SK-N-SH (cell line): Measurements from ENCODE around the gene GARNL3. TPM values are rescaled to one million over a fixed set of nuclear protein-coding genes. Genes with fewer than 3 reads are reported as not detected.

Experiments
- CTCF ChIA-PET: fragments of 300-600, 350-600 bp; formaldehyde crosslinking; extraction: SDS; loops from one replicate; lab custom pipeline; 2021; lab: Yijun Ruan, JAX
- POLR2A ChIA-PET: fragments of 350-600 bp; sonication (Branson Sonifier 250); formaldehyde crosslinking; extraction: SDS; loops from one replicate; lab custom pipeline; 2020; ENCODE audit warnings: antibody characterized with exemption, inconsistent platforms; lab: Yijun Ruan, JAX
- DNase-seq: peaks from one replicate; pipeline ENCODE4 v3.0.0; 2012
- H2AFZ ChIP-seq: fragments of 200-600 bp; sonication (generic); 2 replicates; pipeline ENCODE4 v1.8.1; 2016; ENCODE audit warnings: antibody characterized with exemption, mild to moderate bottlenecking, low read depth
- H3F3A ChIP-seq: fragments of 200-600 bp; sonication (generic); replicated peaks from 2 replicates; pipeline ENCODE3; 2016; ENCODE audit warnings: antibody characterized with exemption, mild to moderate bottlenecking; ENCODE audit not compliant: insufficient read depth
- H3K27ac ChIP-seq, 2 experiments: fragments of 200-500 bp in 1 of 2; fragments of 200-600 bp in 1 of 2; sonication (Bioruptor generic) in 1 of 2; sonication (generic), shearing (Covaris generic) in 1 of 2; 2 replicates each; pipeline versions ENCODE4 v1.5.1 to v1.6.1; 2014 to 2016; ENCODE audit warnings: low read depth in 2 of 2, inconsistent platforms in 1 of 2, low read length in 1 of 2, mild to moderate bottlenecking in 1 of 2, mixed read lengths in 1 of 2
- H3K27me3 ChIP-seq: fragments of 200-600 bp; sonication (generic), shearing (Covaris generic); 2 replicates; pipeline ENCODE4 v1.6.1; 2016; ENCODE audit warnings: mixed run types; ENCODE audit not compliant: insufficient read depth
- H3K36me3 ChIP-seq, 2 experiments: fragments of 200-500 bp in 1 of 2; fragments of 200-600 bp in 1 of 2; sonication (Bioruptor generic) in 1 of 2; sonication (generic) in 1 of 2; replicated peaks in 1 of 2; 2 replicates each; pipeline versions ENCODE3 to v1.5.1; 2014 to 2016; ENCODE audit warnings: low read length in 1 of 2, mild to moderate bottlenecking in 1 of 2; ENCODE audit not compliant: insufficient read depth in 2 of 2, control insufficient read depth in 1 of 2
- H3K4me1 ChIP-seq, 2 experiments: fragments of 200-500 bp in 1 of 2; fragments of 200-600 bp in 1 of 2; sonication (Bioruptor generic) in 1 of 2; sonication (generic), shearing (Covaris generic) in 1 of 2; 2 replicates each; pipeline versions ENCODE4 v1.5.1 to v1.6.1; 2014 to 2016; ENCODE audit warnings: low read depth in 1 of 2, low read length in 1 of 2, mixed run types in 1 of 2; ENCODE audit not compliant: insufficient read depth in 2 of 2, control insufficient read depth in 1 of 2
- H3K4me2 ChIP-seq: fragments of 200-600 bp; sonication (generic), shearing (Covaris generic); 2 replicates; pipeline ENCODE4 v1.6.1; 2017; ENCODE audit warnings: mixed run types
- H3K4me3 ChIP-seq, 2 experiments: fragments of 200-500 bp in 1 of 2; fragments of 200-600 bp in 1 of 2; sonication (Bioruptor generic) in 1 of 2; sonication (generic), shearing (Covaris generic) in 1 of 2; 2 replicates each; pipeline versions ENCODE4 v1.5.1 to v1.8.1; 2014 to 2016; ENCODE audit warnings: low read depth in 2 of 2, inconsistent platforms in 1 of 2, low read length in 1 of 2, mild to moderate bottlenecking in 1 of 2, mixed read lengths in 1 of 2, moderate library complexity in 1 of 2
- H3K79me2 ChIP-seq: fragments of 200-600 bp; sonication (generic); 2 replicates; pipeline ENCODE4 v1.8.1; 2017; ENCODE audit warnings: mild to moderate bottlenecking; ENCODE audit not compliant: insufficient read depth
- H3K9ac ChIP-seq: fragments of 200-600 bp; sonication (generic); 2 replicates; pipeline ENCODE4 v1.6.1; 2017; ENCODE audit warnings: mixed run types
- H3K9me2 ChIP-seq: fragments of 200-600 bp; sonication (generic); 2 replicates; pipeline ENCODE4 v1.6.1; 2017; ENCODE audit warnings: mixed run types
- H3K9me3 ChIP-seq: fragments of 200-600 bp; sonication (generic); 2 replicates; pipeline ENCODE4 v1.6.1; 2017; ENCODE audit warnings: mixed run types, mild to moderate bottlenecking, moderate library complexity
- H4K20me1 ChIP-seq: fragments of 200-600 bp; sonication (generic); 2 replicates; pipeline ENCODE4 v1.6.1; 2017; ENCODE audit warnings: mild to moderate bottlenecking, mixed run types; ENCODE audit not compliant: insufficient read depth
- CHD2 ChIP-seq: fragments of 150-350 bp; IDR thresholded peaks from 2 replicates; pipeline ENCODE4 v1.6.1; 2018; ENCODE audit warnings: low read length; ENCODE audit not compliant: partially characterized antibody
- EZH2phosphoT487 ChIP-seq: fragments of 200-600 bp; sonication (generic); IDR thresholded peaks from 2 replicates; pipeline ENCODE4 v1.6.1; 2017; ENCODE audit warnings: low read depth, mixed run types, mild to moderate bottlenecking, antibody characterized with exemption, moderate library complexity, borderline replicate concordance
- FOXM1 ChIP-seq: IDR thresholded peaks from 2 replicates; pipeline ENCODE4 v1.4.0; 2012; ENCODE audit warnings: low read depth, mild to moderate bottlenecking
- GABPA ChIP-seq: IDR thresholded peaks from 2 replicates; pipeline ENCODE4 v1.4.0; 2012; ENCODE audit warnings: low read depth, mild to moderate bottlenecking
- NRF1 ChIP-seq: IDR thresholded peaks from 2 replicates; pipeline ENCODE4 v1.6.1; 2012; ENCODE audit warnings: low read depth, mild to moderate bottlenecking, low read length
- RAD21 ChIP-seq: IDR thresholded peaks from 2 replicates; pipeline ENCODE4 v1.6.1; 2012; ENCODE audit warnings: mild to moderate bottlenecking, low read length
- SIN3A ChIP-seq: IDR thresholded peaks from 2 replicates; pipeline ENCODE4 v1.6.1; 2012; ENCODE audit warnings: low read depth, mild to moderate bottlenecking, low read length, moderate library complexity, borderline replicate concordance
- SMC3 ChIP-seq: IDR thresholded peaks from 2 replicates; pipeline ENCODE4 v1.6.1; 2012; ENCODE audit warnings: low read depth, low read length, improper control_type of control experiment
- TEAD4 ChIP-seq: IDR thresholded peaks from 2 replicates; pipeline ENCODE4 v1.4.0; 2012; ENCODE audit warnings: mild to moderate bottlenecking, borderline replicate concordance; ENCODE audit not compliant: insufficient read depth
- WGBS: methylation state at CpG from one replicate; pipeline ENCODE4 v1.1.6; 2017; ENCODE audit warnings: low lambda C conversion rate; 5-methylcytosine and 5-hydroxymethylcytosine counted together
- polyA plus RNA-seq, 3 experiments: library from polyadenylated mRNA; depleted of rRNA; stranded (reverse); fragments of >200 nt; gene quantifications; 2 replicates each; pipeline ENCODE4 v1.2.3, GENCODE V29; 2012
- TF ChIP-seq, protein P1 (sequence below): fragments of 150-350 bp; IDR thresholded peaks from 2 replicates; pipeline ENCODE4 v1.6.1; 2017; ENCODE audit warnings: antibody characterized with exemption, low read length, low read depth, borderline replicate concordance
- TF ChIP-seq, protein P2 (sequence below): IDR thresholded peaks from 2 replicates; pipeline ENCODE4; 2012
- TF ChIP-seq, protein P3 (sequence below): IDR thresholded peaks from 2 replicates; pipeline ENCODE4 v1.4.0; 2012; ENCODE audit warnings: low read depth
- TF ChIP-seq, protein P4 (sequence below): fragments of 200-600 bp; sonication (generic); IDR thresholded peaks from 2 replicates; pipeline ENCODE4 v1.6.1; 2017; ENCODE audit warnings: antibody characterized with exemption, mild to moderate bottlenecking, moderate library complexity

The GARNL3 gene
- polyA plus RNA-seq, 1 of the 3 experiments (the other 2 are of a cell fraction), result 9.1 TPM

GRCh38 chr9:127360829-127361228, 96.3 kb downstream of the GARNL3 start:
- Histone ChIP-seq H3K4me3 (no peak overlapping the region), H3K79me2 (no peaks in the 10 kb centered on the region), H3K4me2 (no peak overlapping the region), H3K4me1 (peaks cover 0 to 13% of the 10 kb centered on the region in 2 experiments; a peak in 1 of 4 replicates), H3K36me3 (peaks cover 0 to 11% of the 10 kb centered on the region in 2 experiments), H4K20me1 (no peaks in the 10 kb centered on the region), H3K27me3 (no peaks in the 10 kb centered on the region), H3K9me3 (no peaks in the 10 kb centered on the region), H2AFZ (no peak overlapping the region), H3K27ac (no peak overlapping the region), H3F3A (no peaks in the 10 kb centered on the region), H3K9ac (no peak overlapping the region), H3K9me2 (no peaks in the 10 kb centered on the region)
- 61% methylated on average over 2 of the region's 2 CpGs for WGBS
- TF ChIP-seq, protein P1, sequence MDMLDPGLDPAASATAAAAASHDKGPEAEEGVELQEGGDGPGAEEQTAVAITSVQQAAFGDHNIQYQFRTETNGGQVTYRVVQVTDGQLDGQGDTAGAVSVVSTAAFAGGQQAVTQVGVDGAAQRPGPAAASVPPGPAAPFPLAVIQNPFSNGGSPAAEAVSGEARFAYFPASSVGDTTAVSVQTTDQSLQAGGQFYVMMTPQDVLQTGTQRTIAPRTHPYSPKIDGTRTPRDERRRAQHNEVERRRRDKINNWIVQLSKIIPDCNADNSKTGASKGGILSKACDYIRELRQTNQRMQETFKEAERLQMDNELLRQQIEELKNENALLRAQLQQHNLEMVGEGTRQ, result no peak
- TF ChIP-seq NRF1 (no peak), EZH2phosphoT487 (no peak), SIN3A (no peak), TEAD4 (no peak), RAD21 (peak; percentile 42; the same call in 1 of the 2 replicates), CHD2 (no peak), GABPA (no peak), FOXM1 (no peak)
- TF ChIP-seq, protein P2, sequence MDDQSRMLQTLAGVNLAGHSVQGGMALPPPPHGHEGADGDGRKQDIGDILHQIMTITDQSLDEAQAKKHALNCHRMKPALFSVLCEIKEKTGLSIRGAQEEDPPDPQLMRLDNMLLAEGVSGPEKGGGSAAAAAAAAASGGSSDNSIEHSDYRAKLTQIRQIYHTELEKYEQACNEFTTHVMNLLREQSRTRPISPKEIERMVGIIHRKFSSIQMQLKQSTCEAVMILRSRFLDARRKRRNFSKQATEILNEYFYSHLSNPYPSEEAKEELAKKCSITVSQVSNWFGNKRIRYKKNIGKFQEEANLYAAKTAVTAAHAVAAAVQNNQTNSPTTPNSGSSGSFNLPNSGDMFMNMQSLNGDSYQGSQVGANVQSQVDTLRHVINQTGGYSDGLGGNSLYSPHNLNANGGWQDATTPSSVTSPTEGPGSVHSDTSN, result no peak
- TF ChIP-seq, protein P3, sequence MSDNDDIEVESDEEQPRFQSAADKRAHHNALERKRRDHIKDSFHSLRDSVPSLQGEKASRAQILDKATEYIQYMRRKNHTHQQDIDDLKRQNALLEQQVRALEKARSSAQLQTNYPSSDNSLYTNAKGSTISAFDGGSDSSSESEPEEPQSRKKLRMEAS, result no peak
- TF ChIP-seq, protein P4, sequence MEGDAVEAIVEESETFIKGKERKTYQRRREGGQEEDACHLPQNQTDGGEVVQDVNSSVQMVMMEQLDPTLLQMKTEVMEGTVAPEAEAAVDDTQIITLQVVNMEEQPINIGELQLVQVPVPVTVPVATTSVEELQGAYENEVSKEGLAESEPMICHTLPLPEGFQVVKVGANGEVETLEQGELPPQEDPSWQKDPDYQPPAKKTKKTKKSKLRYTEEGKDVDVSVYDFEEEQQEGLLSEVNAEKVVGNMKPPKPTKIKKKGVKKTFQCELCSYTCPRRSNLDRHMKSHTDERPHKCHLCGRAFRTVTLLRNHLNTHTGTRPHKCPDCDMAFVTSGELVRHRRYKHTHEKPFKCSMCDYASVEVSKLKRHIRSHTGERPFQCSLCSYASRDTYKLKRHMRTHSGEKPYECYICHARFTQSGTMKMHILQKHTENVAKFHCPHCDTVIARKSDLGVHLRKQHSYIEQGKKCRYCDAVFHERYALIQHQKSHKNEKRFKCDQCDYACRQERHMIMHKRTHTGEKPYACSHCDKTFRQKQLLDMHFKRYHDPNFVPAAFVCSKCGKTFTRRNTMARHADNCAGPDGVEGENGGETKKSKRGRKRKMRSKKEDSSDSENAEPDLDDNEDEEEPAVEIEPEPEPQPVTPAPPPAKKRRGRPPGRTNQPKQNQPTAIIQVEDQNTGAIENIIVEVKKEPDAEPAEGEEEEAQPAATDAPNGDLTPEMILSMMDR, result peak; percentile 37
- peak; percentile 30 for DNase-seq
- ChIA-PET POLR2A (no interaction called here), CTCF (interaction anchor here (1.1 to 1.3 kb wide), 4 partner anchors 11 to 162 kb away, joined by 3 to 5 read pairs (median 4); no protein-coding TSS in a partner anchor)

DNA sequence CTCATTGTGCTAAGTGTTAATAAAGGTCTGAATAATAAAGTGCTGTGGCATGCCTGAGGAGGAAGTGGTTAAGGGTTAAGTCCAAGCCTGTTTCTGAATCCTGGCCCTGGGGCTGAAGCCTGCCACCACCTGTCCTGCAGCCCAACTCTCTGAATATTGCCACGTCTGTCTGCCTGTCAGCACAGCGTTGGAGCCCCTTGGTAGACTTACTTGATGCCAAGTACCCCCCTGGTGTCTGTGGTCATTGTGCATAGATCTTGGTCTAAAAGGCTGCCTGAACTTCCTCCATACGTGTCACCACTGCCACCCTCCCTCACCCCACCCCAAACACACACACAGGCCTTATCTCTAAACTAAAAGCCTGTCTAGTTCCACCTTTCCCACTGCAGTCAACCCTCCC, 97.0 kb downstream of the GARNL3 start:
- Histone ChIP-seq H3F3A (no peaks in the 10 kb centered on the region), H3K4me2 (no peak overlapping the region), H3K9me3 (no peaks in the 10 kb centered on the region)
- no peak for TF ChIP-seq SMC3
- TF ChIP-seq, protein P4, result no peak
- TF ChIP-seq, all 33 proteins: peak for 0
- H3K36me3 ChIP-seq, result peaks cover 0 to 8% of the 10 kb centered on the region in 2 experiments
- no peak overlapping the region for H3K4me3 ChIP-seq
- H3K27me3 ChIP-seq, result no peaks in the 10 kb centered on the region
- H2AFZ ChIP-seq, result no peak overlapping the region
- CTCF ChIA-PET, result interaction anchor here (1.2 to 1.3 kb wide), 2 partner anchors 13 to 163 kb away, joined by 3 to 4 read pairs; no protein-coding TSS in a partner anchor
- no peaks in the 10 kb centered on the region for H3K9me2 ChIP-seq
- POLR2A ChIA-PET, result no interaction called here
- WGBS, result 90% methylated on average over 3 of the region's 3 CpGs
- no peak for DNase-seq
- H3K79me2 ChIP-seq, result no peaks in the 10 kb centered on the region
- H4K20me1 ChIP-seq, result no peaks in the 10 kb centered on the region
- no peak overlapping the region for H3K27ac ChIP-seq
- no peak overlapping the region for H3K9ac ChIP-seq
- H3K4me1 ChIP-seq, result peaks cover 0 to 13% of the 10 kb centered on the region in 2 experiments; a peak in 1 of 4 replicates
